ENCODE results near the gene GTF3C2.
"Not testable (repeated sequence)": the region's sequence is repeated elsewhere in the genome, so short reads cannot be mapped to it uniquely, and the experiment has no call there.

GTF3C2 gene

GRCh38 chr2:27319839-27320238 is 36.7 kb downstream of the GTF3C2 start:
- DNase-seq, result not testable (repeated sequence)

GRCh38 chr2:27316655-27317412 is 39.7 kb downstream of the GTF3C2 start:
- DNase-seq, result no peak

- no peak for DNase-seq
Observed at GRCh38 chr2:27315122-27315521, 41.4 kb downstream of the GTF3C2 start.

GRCh38 chr2:27314709-27315108 is 41.9 kb downstream of the GTF3C2 start:
- DNase-seq, result no peak

GRCh38 chr2:27313882-27314645 is 42.5 kb downstream of the GTF3C2 start:
- DNase-seq, result no peak

- no peak for DNase-seq
Observed at GRCh38 chr2:27312152-27312551, 44.4 kb downstream of the GTF3C2 start.

GRCh38 chr2:27309651-27310050 is 46.9 kb downstream of the GTF3C2 start:
- no peak for DNase-seq

- no peak for DNase-seq
Observed at GRCh38 chr2:27308359-27308881, 48.1 kb downstream of the GTF3C2 start, which contains the start of gene UCN. Gene UCN (minus strand): TSS chr2:27308445. CDS start chr2:27307895, 550 bp downstream.

GRCh38 chr2:27307545-27308358 is 48.8 kb downstream of the GTF3C2 start:
- DNase-seq, result no peak

- no peak for DNase-seq
Observed at GRCh38 chr2:27307287-27307544, 49.3 kb downstream of the GTF3C2 start.

GRCh38 chr2:27306573-27307286 is 49.8 kb downstream of the GTF3C2 start:
- no peak for DNase-seq

- DNase-seq, result no peak
Observed at GRCh38 chr2:27306136-27306535, 50.4 kb downstream of the GTF3C2 start.

- no peak for DNase-seq
Observed at GRCh38 chr2:27305516-27305915, 51.0 kb downstream of the GTF3C2 start.

GRCh38 chr2:27304488-27305240 is 51.9 kb downstream of the GTF3C2 start:
- DNase-seq, result no peak

GRCh38 chr2:27303093-27304025 is 53.2 kb downstream of the GTF3C2 start:
- DNase-seq, result no peak

- DNase-seq, result not testable (repeated sequence)
Observed at GRCh38 chr2:27300606-27301005, 56.0 kb downstream of the GTF3C2 start.

- DNase-seq, result no peak
Observed at GRCh38 chr2:27298391-27299080, 58.0 kb downstream of the GTF3C2 start.

- no peak for DNase-seq
Observed at GRCh38 chr2:27297195-27297594, 59.4 kb downstream of the GTF3C2 start.

- DNase-seq, result no peak
Observed at GRCh38 chr2:27296481-27296880, 60.1 kb downstream of the GTF3C2 start.

- DNase-seq, result no peak
Observed at GRCh38 chr2:27294928-27295327, 61.6 kb downstream of the GTF3C2 start.

Measured in activated gamma-delta T cell (primary cell).